Stimulated activated memory B cell treated with anti-CD40 and anti-IgM and Interleukin-4, amounts not matched to agents 10 μg/mL and 1 μg/mL and 100 μg/mL, for 72 hours (primary cell): ENCODE data around the gene PLCL1.
A peak's percentile ranks its signal among the peaks of the same experiment; 100 is the strongest.

Experiments used
- ATAC-seq: fragments of 150-1000 bp; cut with Tn5 transposase; 2 replicates; pipeline ENCODE4 v1.10.0; 2021
- H3K27ac Mint-ChIP-seq: one replicate; pipeline ENCODE4 v1.8.0; 2022; ENCODE audit warnings: mild to moderate bottlenecking, mixed read lengths
- H3K27me3 Mint-ChIP-seq: one replicate; pipeline ENCODE4 v1.8.0; 2022; ENCODE audit warnings: mixed read lengths
- H3K36me3 Mint-ChIP-seq: one replicate; pipeline ENCODE4 v1.8.0; 2022; ENCODE audit warnings: mixed read lengths
- H3K4me1 Mint-ChIP-seq: one replicate; pipeline ENCODE4 v1.8.0; 2022; ENCODE audit warnings: mixed read lengths
- H3K4me3 Mint-ChIP-seq: one replicate; pipeline ENCODE4 v1.8.0; 2022; ENCODE audit warnings: mild to moderate bottlenecking, moderate library complexity, mixed read lengths
- H3K9me3 Mint-ChIP-seq: one replicate; pipeline ENCODE4 v1.8.0; 2022; ENCODE audit warnings: mixed read lengths

The PLCL1 gene

DNA sequence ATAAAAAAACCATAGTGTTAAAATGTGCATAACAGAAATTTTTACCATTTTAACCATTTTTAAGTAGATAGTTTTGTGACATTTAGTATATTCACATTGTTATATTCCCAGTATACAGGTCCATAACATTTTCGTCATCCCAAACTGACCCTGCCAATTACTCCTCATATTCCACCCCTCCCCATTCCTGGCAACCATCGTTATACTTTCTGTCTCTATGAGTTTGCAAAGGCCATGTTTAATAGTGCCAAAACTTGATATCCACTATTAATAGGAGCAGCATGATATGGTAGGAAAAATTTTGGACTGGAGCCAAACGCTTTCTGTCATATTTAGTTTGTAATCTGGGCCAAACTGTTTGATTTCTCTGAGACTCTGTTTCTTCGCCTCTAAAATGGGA is 30.9 kb downstream of the PLCL1 start:
- Mint-ChIP-seq H3K27me3 (no peaks in the 10 kb centered on the region), H3K4me3 (no peak overlapping the region), H3K27ac (no peak overlapping the region), H3K4me1 (no peaks in the 10 kb centered on the region), H3K36me3 (no peaks in the 10 kb centered on the region), H3K9me3 (peaks cover 4% of the 10 kb centered on the region)
- no peak for ATAC-seq

DNA sequence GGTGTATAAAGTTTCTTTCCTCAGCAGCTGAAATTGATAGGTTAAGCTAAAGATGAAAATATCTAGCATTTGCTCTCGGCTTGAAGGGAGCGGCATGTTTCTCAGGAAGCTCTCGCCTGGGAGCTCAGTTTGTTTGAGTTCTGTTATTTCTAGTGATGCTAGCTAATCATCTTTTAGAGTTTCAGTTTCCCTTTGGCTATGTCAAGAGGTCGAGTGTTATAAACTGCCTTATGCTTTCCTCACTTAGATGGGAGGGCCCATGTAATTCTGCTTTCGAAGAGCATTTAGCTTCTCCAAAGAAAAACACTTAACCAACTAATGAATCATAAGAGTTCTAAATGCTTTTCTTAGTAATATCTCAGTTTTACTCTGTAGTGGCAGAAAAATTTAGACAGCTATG is 33.6 kb downstream of the PLCL1 start:
- no peaks in the 10 kb centered on the region for H3K9me3 Mint-ChIP-seq
- no peaks in the 10 kb centered on the region for H3K4me1 Mint-ChIP-seq
- no peak overlapping the region for H3K4me3 Mint-ChIP-seq
- ATAC-seq, result peak; percentile 50
- H3K27ac Mint-ChIP-seq, result no peak overlapping the region
- no peaks in the 10 kb centered on the region for H3K36me3 Mint-ChIP-seq
- no peaks in the 10 kb centered on the region for H3K27me3 Mint-ChIP-seq

DNA sequence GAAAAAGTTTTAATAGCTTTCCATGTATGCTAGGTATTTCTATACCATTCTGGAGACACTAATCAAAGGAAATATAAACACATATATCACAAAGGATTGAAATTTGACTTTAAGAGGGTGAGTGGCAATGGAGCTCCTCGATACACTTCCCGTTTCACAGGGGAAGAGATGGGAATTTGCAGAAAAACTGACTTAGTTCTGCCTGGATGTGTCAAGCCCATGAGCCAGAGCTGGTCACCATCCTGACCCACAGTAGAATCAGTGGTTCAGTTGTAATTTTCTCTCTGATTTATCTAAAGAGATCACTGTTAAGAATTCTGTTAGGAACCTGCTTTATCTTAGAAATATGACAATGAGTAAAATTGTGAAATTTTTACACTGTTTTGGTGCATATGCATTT is 34.2 kb downstream of the PLCL1 start:
- Mint-ChIP-seq H3K27me3 (no peaks in the 10 kb centered on the region), H3K36me3 (no peaks in the 10 kb centered on the region), H3K4me3 (no peak overlapping the region), H3K9me3 (no peaks in the 10 kb centered on the region), H3K27ac (no peak overlapping the region), H3K4me1 (no peaks in the 10 kb centered on the region)
- no peak for ATAC-seq

DNA sequence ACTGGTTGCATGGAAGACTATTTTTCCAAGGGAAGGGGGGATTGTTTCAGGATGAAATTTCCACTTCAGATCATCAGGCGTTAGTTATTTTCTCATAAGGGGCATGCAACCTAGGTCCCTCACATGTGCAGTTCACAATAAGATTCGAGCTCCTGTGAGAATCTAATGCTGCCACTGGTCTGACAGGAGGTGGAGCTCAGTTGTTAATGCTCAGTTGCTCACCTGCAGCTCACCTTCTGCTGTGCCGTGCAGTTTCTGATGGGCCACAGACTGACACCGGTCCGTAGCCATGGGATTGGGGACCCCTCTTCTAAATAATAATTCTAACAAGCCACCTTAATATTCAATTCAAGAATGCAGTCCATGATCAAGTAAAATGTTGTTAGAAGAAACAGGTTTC is 34.9 kb downstream of the PLCL1 start:
- Mint-ChIP-seq H3K4me3 (no peak overlapping the region), H3K27me3 (no peaks in the 10 kb centered on the region), H3K9me3 (no peaks in the 10 kb centered on the region), H3K27ac (no peak overlapping the region), H3K36me3 (no peaks in the 10 kb centered on the region), H3K4me1 (no peaks in the 10 kb centered on the region)
- no peak for ATAC-seq

DNA sequence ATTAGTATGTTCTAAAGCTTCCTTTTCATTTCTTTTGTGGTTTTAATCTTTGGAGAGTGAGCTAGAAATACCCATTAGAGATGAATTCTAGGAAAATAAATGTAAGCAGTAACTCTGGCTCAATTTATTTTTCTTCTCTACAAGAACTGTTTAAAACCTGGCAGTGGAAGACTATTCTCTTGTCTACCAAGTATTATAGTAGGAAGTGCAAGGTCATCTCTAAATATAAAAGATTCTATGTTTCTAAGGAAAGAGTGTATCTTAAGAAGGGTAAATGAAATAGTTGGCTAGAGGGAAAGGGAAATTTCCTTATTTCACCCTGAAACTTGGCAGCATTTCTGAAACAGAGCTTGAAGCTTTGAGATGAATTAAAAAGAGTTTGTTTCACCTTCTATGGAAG is 35.5 kb downstream of the PLCL1 start:
- no peak for ATAC-seq
- Mint-ChIP-seq H3K4me1 (no peaks in the 10 kb centered on the region), H3K4me3 (no peak overlapping the region), H3K27me3 (peaks cover 3% of the 10 kb centered on the region), H3K27ac (no peak overlapping the region), H3K9me3 (no peaks in the 10 kb centered on the region), H3K36me3 (no peaks in the 10 kb centered on the region)

DNA sequence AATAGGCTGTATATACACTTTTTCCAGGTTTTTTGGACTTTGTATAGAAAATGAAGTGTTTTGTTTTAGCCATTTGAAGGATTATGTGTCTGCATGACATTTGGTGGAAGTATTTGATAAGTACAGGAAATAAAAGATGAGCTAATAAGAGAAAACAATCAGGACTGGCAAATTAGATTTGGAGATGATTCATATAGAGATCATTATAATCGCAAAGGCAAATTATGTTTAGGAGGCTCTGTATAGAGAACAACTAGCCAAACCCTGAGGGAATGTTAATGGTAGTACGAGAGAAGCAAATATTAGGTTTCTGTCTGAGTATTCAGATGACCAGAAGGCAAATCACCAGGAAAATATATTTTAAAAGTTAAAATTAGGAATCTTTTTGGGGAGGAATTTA is 41.7 kb downstream of the PLCL1 start:
- H3K9me3 Mint-ChIP-seq, result no peaks in the 10 kb centered on the region

DNA sequence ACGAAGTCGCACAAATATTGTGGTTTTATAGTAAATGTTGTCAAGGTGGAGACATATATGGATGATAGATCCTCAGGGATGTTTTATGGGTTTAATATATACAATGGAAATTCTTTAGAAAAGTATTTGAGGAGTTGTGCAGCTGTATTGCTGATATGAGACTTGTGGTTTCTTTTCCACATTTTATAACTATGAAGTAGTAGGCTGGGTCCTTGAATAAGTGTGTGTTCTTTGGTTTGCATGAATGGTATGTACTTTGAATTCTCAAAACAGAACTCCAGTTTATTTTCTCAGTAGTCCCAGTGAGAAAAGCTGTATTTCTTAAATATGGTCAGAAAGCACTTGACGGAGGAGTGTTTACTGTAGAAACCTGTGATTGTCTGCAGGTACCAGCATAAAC is 42.4 kb downstream of the PLCL1 start:
- no peak overlapping the region for H3K4me3 Mint-ChIP-seq
- no peaks in the 10 kb centered on the region for H3K36me3 Mint-ChIP-seq
- H3K9me3 Mint-ChIP-seq, result no peaks in the 10 kb centered on the region
- peaks cover 38% of the 10 kb centered on the region for H3K27me3 Mint-ChIP-seq
- no peak for ATAC-seq
- H3K27ac Mint-ChIP-seq, result no peak overlapping the region
- H3K4me1 Mint-ChIP-seq, result no peaks in the 10 kb centered on the region

More for the DNA sequence above, 41.7 kb downstream of the PLCL1 start:
- no peaks in the 10 kb centered on the region for H3K36me3 Mint-ChIP-seq
- no peak overlapping the region for H3K4me3 Mint-ChIP-seq
- H3K4me1 Mint-ChIP-seq, result no peaks in the 10 kb centered on the region
- ATAC-seq, result no peak
- H3K27ac Mint-ChIP-seq, result no peak overlapping the region
- H3K27me3 Mint-ChIP-seq, result peaks cover 38% of the 10 kb centered on the region

DNA sequence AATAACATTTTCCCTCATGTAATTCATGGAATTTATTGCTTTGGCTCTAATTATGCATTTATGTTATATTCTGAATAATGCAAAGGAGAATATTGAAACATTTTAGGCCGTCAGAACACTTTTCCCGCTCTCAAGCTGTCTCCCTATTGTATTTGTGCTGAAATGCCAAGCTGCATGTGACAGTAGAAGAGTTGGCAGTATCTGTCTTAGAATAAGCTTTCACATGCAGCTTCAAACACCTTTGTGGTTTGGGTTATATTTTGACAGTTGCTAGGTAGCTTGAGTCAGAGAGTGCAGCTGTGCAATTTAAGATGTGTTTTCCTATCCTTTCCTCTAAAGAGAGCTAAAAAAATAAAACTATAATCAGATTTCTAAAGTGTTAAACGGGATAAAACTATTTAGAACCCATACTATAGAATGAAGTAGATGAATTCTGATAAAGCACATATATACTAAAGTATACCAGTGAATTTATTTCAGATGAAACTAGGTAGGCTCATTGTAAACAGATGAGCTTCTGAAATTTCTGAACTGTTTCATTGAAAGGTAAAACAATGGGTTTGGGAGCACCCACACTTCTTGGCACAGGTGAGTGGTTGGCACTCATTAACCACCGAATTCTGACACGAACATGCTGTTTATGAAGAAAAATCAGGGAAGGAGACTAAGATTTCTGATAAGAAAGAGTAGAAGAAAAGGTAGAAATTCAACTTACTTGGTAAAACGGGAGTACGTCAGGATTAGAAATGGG is 43.4 kb downstream of the PLCL1 start:
- Mint-ChIP-seq H3K27ac (no peak overlapping the region), H3K9me3 (no peaks in the 10 kb centered on the region), H3K27me3 (peaks cover 38% of the 10 kb centered on the region), H3K4me3 (no peak overlapping the region), H3K4me1 (no peaks in the 10 kb centered on the region), H3K36me3 (no peaks in the 10 kb centered on the region)
- ATAC-seq, result no peak

DNA sequence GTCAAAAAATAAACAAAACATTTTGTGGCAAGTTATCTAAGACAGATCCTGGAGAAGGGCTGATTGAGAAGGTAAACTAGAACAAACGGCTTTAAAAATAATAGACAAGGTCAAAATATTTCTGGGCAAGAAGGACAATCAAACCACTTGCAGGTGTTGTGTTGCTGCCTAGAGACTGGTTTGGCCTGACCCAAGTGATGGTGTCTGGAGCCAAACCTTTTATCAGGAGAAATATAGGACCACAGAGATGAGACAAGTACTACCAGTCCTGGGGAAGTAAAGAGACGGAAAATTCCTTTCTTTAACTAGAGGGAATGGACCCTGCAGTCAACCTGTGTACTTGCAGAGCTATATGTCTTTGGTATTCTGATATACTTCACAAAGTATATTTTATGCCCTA is 44.2 kb downstream of the PLCL1 start:
- no peak for ATAC-seq

DNA sequence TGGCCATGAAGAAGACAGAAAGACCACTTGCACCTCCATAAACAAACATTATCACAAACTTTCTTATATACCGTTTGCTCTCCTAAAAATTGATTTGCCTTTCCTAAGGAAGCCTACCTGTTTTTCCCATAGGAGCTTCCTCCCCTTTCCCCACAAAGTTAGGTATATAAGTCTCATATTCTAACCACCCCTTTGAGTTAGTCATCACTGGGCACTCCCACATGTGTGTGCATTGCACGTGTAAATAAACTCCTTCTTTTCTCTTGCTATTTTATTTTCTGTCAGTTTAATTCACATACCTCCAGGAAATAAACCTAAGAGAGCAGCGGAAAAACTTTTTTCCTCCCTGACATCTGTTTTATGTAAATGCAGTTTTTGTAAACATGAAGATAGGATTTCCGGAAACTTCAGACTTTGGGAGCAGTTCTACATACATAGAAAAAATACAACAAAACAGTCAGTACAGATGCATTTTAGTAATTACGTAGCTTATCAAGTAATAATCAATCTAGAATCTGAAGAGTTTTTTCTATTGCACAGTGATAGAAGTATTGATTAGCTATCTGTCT is 46.6 kb downstream of the PLCL1 start:
- no peak overlapping the region for H3K4me3 Mint-ChIP-seq
- no peak overlapping the region for H3K27ac Mint-ChIP-seq
- no peaks in the 10 kb centered on the region for H3K4me1 Mint-ChIP-seq
- no peaks in the 10 kb centered on the region for H3K36me3 Mint-ChIP-seq
- no peak for ATAC-seq
- H3K9me3 Mint-ChIP-seq, result no peaks in the 10 kb centered on the region
- H3K27me3 Mint-ChIP-seq, result peaks cover 35% of the 10 kb centered on the region

More for the DNA sequence above, 44.2 kb downstream of the PLCL1 start:
- Mint-ChIP-seq H3K4me1 (no peaks in the 10 kb centered on the region), H3K4me3 (no peak overlapping the region), H3K27me3 (peaks cover 38% of the 10 kb centered on the region), H3K9me3 (no peaks in the 10 kb centered on the region), H3K36me3 (no peaks in the 10 kb centered on the region), H3K27ac (no peak overlapping the region)

DNA sequence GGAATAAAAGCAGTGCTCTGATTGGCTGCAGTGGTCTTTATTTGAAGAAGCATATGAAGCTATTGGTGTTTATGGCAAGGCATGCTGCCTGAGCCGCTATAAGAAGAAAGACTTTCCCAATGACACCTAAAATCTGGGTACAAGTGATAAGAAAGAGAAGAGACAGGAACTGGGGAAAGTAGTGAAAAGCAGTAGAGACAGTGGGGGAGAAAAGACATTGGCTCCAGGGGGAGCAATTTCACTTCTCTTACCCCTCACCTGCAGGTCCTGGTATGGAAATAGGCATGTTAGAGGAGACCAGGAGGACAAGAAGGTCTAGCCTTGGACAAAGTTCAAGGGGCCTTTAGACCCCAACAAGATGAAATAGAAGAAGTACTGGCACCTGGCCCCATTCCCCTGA is 47.1 kb downstream of the PLCL1 start:
- Mint-ChIP-seq H3K36me3 (no peaks in the 10 kb centered on the region), H3K9me3 (no peaks in the 10 kb centered on the region), H3K4me3 (no peak overlapping the region), H3K27ac (no peak overlapping the region), H3K27me3 (peaks cover 30% of the 10 kb centered on the region), H3K4me1 (no peaks in the 10 kb centered on the region)
- ATAC-seq, result no peak

DNA sequence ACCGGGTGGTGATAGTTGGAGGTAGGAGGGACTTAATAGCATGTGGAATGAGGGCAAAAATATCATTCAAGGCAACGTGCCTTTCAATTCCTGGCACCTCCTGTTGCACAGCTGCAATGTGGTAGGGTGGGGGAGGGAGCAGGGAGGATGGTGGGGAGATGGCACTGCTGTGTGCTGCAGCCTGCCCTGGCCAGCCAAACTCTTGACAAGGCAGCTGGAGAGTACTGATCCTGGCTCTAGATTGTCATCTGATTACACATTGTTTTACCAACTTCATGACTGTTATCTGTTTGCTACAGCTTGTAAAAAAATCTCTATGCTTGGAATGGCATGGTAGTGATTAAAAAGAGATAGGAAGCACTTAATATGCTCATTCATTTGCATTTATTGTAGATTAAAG is 47.7 kb downstream of the PLCL1 start:
- Mint-ChIP-seq H3K9me3 (no peaks in the 10 kb centered on the region), H3K27ac (no peak overlapping the region), H3K4me3 (no peak overlapping the region), H3K4me1 (no peaks in the 10 kb centered on the region), H3K36me3 (no peaks in the 10 kb centered on the region), H3K27me3 (peaks cover 29% of the 10 kb centered on the region)
- ATAC-seq, result no peak

DNA sequence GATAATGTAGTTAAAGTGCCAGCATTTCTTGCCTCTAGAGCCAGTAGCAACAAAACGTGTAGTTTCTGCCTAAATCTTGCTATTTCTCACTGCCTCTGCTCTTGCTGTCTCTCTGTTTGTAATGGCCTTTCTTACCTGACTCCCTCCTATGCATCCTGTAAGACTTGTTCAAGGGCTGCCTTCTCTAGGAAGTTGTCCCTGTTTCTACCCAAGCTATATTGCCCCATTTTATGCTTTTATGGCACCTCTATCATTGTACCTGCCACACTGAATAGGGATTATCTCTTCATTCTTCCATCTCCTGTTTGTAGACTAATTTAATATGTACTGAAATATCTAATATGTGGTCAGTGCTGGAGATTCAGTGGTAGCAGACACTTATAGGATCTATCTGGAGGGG is 49.2 kb downstream of the PLCL1 start:
- ATAC-seq, result no peak
- Mint-ChIP-seq H3K9me3 (no peaks in the 10 kb centered on the region), H3K4me1 (peaks cover 6% of the 10 kb centered on the region), H3K4me3 (no peak overlapping the region), H3K36me3 (no peaks in the 10 kb centered on the region), H3K27ac (no peak overlapping the region), H3K27me3 (peaks cover 19% of the 10 kb centered on the region)

DNA sequence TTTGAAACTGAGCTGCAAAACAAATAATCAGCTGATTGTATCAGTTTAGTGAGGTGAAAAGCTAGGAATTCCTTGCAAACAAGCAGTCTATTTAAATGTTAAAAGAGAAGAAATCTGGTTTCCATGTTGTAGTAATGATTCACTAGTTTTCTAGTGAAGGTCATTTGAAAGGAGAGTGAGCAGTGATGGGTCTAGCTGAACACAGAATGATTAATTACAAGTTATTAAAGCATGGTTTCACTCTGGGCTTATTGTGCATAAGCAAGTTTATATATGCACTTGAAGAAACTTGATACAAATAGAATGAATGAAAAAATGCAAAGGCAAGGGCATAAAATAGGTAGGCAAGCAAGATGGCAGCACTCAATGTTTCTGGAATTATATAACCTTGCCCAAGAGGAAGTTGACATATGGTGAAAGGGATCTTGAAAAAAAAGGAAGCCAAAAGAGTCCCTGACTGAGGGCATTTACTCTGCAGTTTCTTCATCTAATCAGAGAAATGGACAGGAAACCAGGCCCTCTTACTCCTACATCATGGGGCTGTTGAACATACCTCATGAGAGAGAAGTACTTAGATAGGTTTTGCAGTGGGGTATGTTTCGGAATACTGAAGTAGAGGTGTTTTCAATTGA is 53.2 kb downstream of the PLCL1 start:
- H3K27ac Mint-ChIP-seq, result no peak overlapping the region
- no peak overlapping the region for H3K4me3 Mint-ChIP-seq
- H3K4me1 Mint-ChIP-seq, result peaks cover 6% of the 10 kb centered on the region
- H3K36me3 Mint-ChIP-seq, result no peaks in the 10 kb centered on the region
- H3K27me3 Mint-ChIP-seq, result peaks cover 12% of the 10 kb centered on the region
- no peaks in the 10 kb centered on the region for H3K9me3 Mint-ChIP-seq
- no peak for ATAC-seq

DNA sequence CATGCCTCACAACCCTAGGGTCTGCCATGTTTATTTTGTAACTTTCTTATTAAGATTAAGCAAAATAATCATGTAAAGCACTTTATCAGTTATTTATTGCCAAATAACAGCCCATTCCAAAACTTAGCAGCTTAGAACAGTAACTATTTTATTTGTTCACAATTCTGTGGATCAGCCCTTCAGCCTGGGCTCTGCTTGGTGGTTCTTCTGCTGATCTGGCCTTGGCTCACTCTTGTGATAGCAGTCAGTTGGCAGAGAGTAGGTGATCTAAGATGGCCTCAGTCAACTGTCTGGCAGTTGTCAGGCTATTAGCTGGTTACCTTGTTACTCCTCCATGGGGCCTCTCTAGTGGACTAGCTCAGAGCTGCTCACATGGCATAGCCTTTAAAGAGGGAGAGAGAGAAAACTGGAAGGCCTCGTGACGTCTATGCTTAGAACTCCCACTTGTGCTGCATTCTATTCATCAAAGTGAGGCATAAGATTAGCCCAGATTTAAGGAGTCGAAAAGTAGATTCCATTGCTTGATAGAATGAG is 54.3 kb downstream of the PLCL1 start:
- Mint-ChIP-seq H3K27me3 (peaks cover 12% of the 10 kb centered on the region), H3K36me3 (no peaks in the 10 kb centered on the region), H3K4me1 (peaks cover 6% of the 10 kb centered on the region), H3K9me3 (no peaks in the 10 kb centered on the region), H3K27ac (no peak overlapping the region), H3K4me3 (no peak overlapping the region)
- ATAC-seq, result no peak
